ENCODE data around the gene LYST. TPM values are rescaled to one million over a fixed set of nuclear protein-coding genes. Genes with fewer than 3 reads are reported as not detected.

LYST gene
- total and polyA plus RNA-seq, 2 of the 4 experiments (the other 2 are of a cell fraction), result 2.2 to 7.2 TPM

DNA sequence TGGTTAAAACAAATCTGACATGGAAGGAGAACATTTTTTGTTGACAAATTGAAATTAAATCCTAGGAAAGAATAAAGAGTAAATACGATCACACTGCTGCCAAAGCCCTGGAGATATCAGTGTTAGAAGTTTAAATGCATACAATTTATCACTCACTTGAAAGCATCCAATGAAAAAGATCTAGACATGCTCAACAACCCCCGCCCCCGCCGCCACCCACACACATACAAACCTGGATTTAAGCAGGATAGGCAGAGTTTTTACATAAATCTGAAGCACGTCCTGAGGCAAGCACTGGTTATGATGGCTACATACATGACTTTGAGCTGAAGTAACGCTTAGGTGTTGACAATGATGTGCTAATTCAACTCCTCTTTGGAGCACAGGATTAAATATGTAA, 58.5 kb downstream of the LYST start:
- no peak overlapping the region for H2BK120ac ChIP-seq (ENCODE audit: low read depth, low read length)
- in situ Hi-C loops (cut with MboI; ENCODE audit: low sequenced_read_pairs) (no loop called here), dilution Hi-C loops (cut with HindIII; ENCODE audit: low sequenced_read_pairs, unreplicated experiment) (no loop called here)

More for the DNA sequence above, 58.5 kb downstream of the LYST start:
- no peaks in the 10 kb centered on the region for H3K27me3 ChIP-seq (ENCODE audit: control insufficient read depth, insufficient read depth, low read length)
- no peak overlapping the region for H2AK9ac ChIP-seq (replicated peaks; ENCODE audit: low read depth, low read length, poor library complexity)
- no peak overlapping the region for H3K4me2 ChIP-seq (ENCODE audit: low read depth, low read length)
- BruUV-seq (replicated peaks), result no TSS peak
- no peaks in the 10 kb centered on the region for H3K36me3 ChIP-seq (ENCODE audit: control insufficient read depth, insufficient read depth, low read length)
- H4K8ac ChIP-seq (ENCODE audit: low read depth in 2 of 2, low read length in 2 of 2), result no peak overlapping the region
- H3K9me3 ChIP-seq (ENCODE audit: control insufficient read depth, insufficient read depth, low read length), result no peaks in the 10 kb centered on the region
- ChIA-PET POLR2A (ENCODE audit: unreplicated experiment) (no interaction called here), CTCF (no interaction called here)
- H3K14ac ChIP-seq (replicated peaks; ENCODE audit: low read depth, low read length), result no peak overlapping the region; the same call in 1 of the 2 replicates
- peak overlapping the region; percentile 72; the same call in 1 of the 2 replicates for H2BK20ac ChIP-seq (ENCODE audit: low read depth, low read length)
- ATAC-seq (ENCODE audit: low read depth), result no peak; the same call in 1 of the 2 replicates
- no CpG with 5 or more reads among the region's 6 CpGs for WGBS, 2 experiments (ENCODE audit: extremely low coverage in 2 of 2, insufficient read length in 1 of 2)
- H3K4me3 ChIP-seq (ENCODE audit: insufficient read depth, low read depth, low read length), result no peak overlapping the region
- no peak overlapping the region for H3K23ac ChIP-seq (ENCODE audit: low read depth, low read length)
- no peak overlapping the region for H4K5ac ChIP-seq (ENCODE audit: low read depth, low read length)
- TF ChIP-seq RCOR1 (IDR thresholded peaks at IDR 0.05; ENCODE audit: insufficient replicate concordance, low read length) (no peak), BHLHE40 (IDR thresholded peaks at IDR 0.05; ENCODE audit: low read depth, low read length) (no peak), NFE2L2 (IDR thresholded peaks at IDR 0.05; ENCODE audit: low read depth, low read length) (no peak), USF2 (IDR thresholded peaks at IDR 0.05; ENCODE audit: low read depth, low read length) (no peak), MAZ (IDR thresholded peaks at IDR 0.05; ENCODE audit: borderline replicate concordance, low read depth, low read length) (no peak), CEBPB (IDR thresholded peaks at IDR 0.05; ENCODE audit: low read depth, low read length) (no peak), CHD1 (IDR thresholded peaks at IDR 0.05; ENCODE audit: low read depth, low read length) (no peak), MXI1 (IDR thresholded peaks at IDR 0.05; ENCODE audit: borderline replicate concordance, low read depth, low read length) (no peak), MAFK (IDR thresholded peaks at IDR 0.05; ENCODE audit: low read depth, low read length) (no peak), SMC3 (IDR thresholded peaks at IDR 0.05; ENCODE audit: low read depth, low read length) (no peak), RFX5 (IDR thresholded peaks at IDR 0.05; ENCODE audit: low read depth, low read length) (no peak), RAD21 (IDR thresholded peaks at IDR 0.05; ENCODE audit: low read length) (no peak), POLR2A (IDR thresholded peaks at IDR 0.05; ENCODE audit: low read depth, low read length) (no peak), FOS (IDR thresholded peaks at IDR 0.05; ENCODE audit: low read depth, low read length) (no peak)
- TF ChIP-seq, protein P1, sequence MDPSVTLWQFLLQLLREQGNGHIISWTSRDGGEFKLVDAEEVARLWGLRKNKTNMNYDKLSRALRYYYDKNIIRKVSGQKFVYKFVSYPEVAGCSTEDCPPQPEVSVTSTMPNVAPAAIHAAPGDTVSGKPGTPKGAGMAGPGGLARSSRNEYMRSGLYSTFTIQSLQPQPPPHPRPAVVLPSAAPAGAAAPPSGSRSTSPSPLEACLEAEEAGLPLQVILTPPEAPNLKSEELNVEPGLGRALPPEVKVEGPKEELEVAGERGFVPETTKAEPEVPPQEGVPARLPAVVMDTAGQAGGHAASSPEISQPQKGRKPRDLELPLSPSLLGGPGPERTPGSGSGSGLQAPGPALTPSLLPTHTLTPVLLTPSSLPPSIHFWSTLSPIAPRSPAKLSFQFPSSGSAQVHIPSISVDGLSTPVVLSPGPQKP (IDR thresholded peaks at IDR 0.05; ENCODE audit: borderline replicate concordance, low read depth, low read length), result no peak
- TF ChIP-seq, protein P2, sequence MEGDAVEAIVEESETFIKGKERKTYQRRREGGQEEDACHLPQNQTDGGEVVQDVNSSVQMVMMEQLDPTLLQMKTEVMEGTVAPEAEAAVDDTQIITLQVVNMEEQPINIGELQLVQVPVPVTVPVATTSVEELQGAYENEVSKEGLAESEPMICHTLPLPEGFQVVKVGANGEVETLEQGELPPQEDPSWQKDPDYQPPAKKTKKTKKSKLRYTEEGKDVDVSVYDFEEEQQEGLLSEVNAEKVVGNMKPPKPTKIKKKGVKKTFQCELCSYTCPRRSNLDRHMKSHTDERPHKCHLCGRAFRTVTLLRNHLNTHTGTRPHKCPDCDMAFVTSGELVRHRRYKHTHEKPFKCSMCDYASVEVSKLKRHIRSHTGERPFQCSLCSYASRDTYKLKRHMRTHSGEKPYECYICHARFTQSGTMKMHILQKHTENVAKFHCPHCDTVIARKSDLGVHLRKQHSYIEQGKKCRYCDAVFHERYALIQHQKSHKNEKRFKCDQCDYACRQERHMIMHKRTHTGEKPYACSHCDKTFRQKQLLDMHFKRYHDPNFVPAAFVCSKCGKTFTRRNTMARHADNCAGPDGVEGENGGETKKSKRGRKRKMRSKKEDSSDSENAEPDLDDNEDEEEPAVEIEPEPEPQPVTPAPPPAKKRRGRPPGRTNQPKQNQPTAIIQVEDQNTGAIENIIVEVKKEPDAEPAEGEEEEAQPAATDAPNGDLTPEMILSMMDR (conservative IDR thresholded peaks at IDR 0.05; ENCODE audit: low read depth, low read length), result no peak
- no peak overlapping the region for H3K27ac ChIP-seq (ENCODE audit: insufficient read depth, low read length)
- 0 out of 2 replicates have a peak, but pooled peaks cover 2% of the 10 kb centered on the region for H3K9me1 ChIP-seq (ENCODE audit: insufficient read depth, low read length)
- H4K91ac ChIP-seq (ENCODE audit: insufficient read depth, low read depth, low read length), result no peak overlapping the region; the same call in 1 of the 2 replicates
- no peak overlapping the region for H3K9ac ChIP-seq (ENCODE audit: low read depth, low read length)
- H3K56ac ChIP-seq (ENCODE audit: extremely low read depth, insufficient read depth, low read length), result no peak overlapping the region
- no peak for DNase-seq
- H2AK5ac ChIP-seq (ENCODE audit: low read depth, low read length), result no peak overlapping the region
- no peaks in the 10 kb centered on the region for H3K79me1 ChIP-seq (ENCODE audit: low read depth in 1 of 2, low read length in 2 of 2)
- H2BK5ac ChIP-seq (ENCODE audit: low read depth, low read length, poor library complexity, severe bottlenecking), result no peak overlapping the region
- no peak overlapping the region for H3K4ac ChIP-seq (ENCODE audit: low read depth, low read length)
- no peak overlapping the region for H2AFZ ChIP-seq (replicated peaks; ENCODE audit: low read length, poor library complexity)
- intact Hi-C loops (cut with micrococcal nuclease), result no loop called here
- no peak overlapping the region for H3K18ac ChIP-seq (ENCODE audit: low read depth, low read length)
- no peak overlapping the region; the same call in 2 of the 3 replicates for H2BK15ac ChIP-seq (ENCODE audit: low read depth, low read length)
- no peaks in the 10 kb centered on the region for H4K20me1 ChIP-seq (ENCODE audit: insufficient read depth, low read length)
- H3K4me1 ChIP-seq (ENCODE audit: control insufficient read depth, insufficient read depth, low read length), result peaks cover 4% of the 10 kb centered on the region

All from IMR-90 (cell line).